GM10248 (cell line): ENCODE data around the gene ST6GALNAC1.

Experiments
- CTCF ChIA-PET: fragments of 300-600 bp; sonication (Branson Sonifier 250); formaldehyde crosslinking; extraction: SDS; loops from one replicate; lab custom pipeline; 2021; ENCODE audit warnings: antibody characterized with exemption; lab: Yijun Ruan, JAX
- POLR2A ChIA-PET: fragments of 350-650 bp; sonication (Branson Sonifier 250); formaldehyde crosslinking; extraction: SDS; loops from one replicate; lab custom pipeline; 2020; ENCODE audit warnings: antibody characterized with exemption; lab: Yijun Ruan, JAX
- DNase-seq: peaks from one replicate; pipeline ENCODE4 v3.0.0; 2012; ENCODE audit errors: extremely low spot score
- TF ChIP-seq, protein P1 (sequence below): IDR thresholded peaks from 2 replicates; pipeline ENCODE4 v1.5.1; 2012; ENCODE audit warnings: mild to moderate bottlenecking, low read depth; ENCODE audit errors: extremely low read depth, missing control alignments, control extremely low read depth

The ST6GALNAC1 gene

DNA sequence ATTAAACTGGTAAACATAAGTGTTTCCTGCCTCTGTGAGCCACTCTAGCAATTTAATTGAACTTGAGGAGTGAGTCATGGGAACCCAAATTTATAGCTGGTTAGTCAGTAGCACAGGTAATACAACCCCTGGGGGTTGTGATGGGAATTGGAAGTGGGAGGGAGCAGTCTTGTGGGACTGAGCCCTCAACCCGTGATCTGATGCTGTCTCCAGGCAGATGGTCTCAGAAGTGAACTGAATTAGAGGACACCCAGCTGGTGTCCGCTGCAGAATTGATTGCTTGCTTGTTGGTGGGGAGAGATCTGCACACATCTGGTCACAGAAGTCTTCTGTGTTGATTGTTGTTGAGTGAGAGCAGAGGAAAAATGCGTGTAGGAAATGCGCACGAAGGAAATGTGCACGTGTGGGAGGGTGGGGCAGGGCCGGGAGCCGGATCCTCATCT lies 50.2 kb downstream of the ST6GALNAC1 start:
- ChIA-PET POLR2A (no interaction called here), CTCF (interaction anchor here (1.2 to 1.3 kb wide), 2 partner anchors 11 to 47 kb away, joined by 3 to 4 read pairs; no protein-coding TSS in a partner anchor)
- no peak for DNase-seq
- TF ChIP-seq, protein P1, sequence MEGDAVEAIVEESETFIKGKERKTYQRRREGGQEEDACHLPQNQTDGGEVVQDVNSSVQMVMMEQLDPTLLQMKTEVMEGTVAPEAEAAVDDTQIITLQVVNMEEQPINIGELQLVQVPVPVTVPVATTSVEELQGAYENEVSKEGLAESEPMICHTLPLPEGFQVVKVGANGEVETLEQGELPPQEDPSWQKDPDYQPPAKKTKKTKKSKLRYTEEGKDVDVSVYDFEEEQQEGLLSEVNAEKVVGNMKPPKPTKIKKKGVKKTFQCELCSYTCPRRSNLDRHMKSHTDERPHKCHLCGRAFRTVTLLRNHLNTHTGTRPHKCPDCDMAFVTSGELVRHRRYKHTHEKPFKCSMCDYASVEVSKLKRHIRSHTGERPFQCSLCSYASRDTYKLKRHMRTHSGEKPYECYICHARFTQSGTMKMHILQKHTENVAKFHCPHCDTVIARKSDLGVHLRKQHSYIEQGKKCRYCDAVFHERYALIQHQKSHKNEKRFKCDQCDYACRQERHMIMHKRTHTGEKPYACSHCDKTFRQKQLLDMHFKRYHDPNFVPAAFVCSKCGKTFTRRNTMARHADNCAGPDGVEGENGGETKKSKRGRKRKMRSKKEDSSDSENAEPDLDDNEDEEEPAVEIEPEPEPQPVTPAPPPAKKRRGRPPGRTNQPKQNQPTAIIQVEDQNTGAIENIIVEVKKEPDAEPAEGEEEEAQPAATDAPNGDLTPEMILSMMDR, result no peak

DNA sequence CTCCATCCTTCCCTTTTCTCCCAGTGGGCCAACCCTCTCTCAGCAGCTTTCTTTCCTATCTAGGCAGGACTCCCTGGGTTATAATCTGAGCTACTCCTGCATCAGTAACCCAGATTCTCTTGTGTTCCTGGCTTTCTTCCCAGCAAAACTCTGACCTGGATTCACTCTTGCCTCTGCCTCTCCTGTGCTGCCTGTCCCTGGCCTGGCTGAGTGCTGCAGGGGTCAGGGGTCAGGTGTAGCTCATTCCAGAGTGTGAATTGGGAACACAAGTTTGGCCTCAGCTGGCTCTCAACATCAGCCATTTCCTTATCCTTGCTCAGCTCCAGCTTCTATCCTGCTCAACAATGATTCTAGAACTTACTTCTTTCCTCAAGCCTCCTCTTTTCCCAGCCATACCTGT lies 55.4 kb downstream of the ST6GALNAC1 start:
- CTCF ChIA-PET, result interaction anchor here (0.8 to 1.8 kb wide), 5 partner anchors 10 to 65 kb away, joined by 3 to 5 read pairs (median 5); no protein-coding TSS in a partner anchor
- POLR2A ChIA-PET, result interaction anchor here (0.6 to 0.7 kb wide), 3 partner anchors 26 to 177 kb away, joined by 4 to 9 read pairs (median 5); no protein-coding TSS in a partner anchor
- no peak for DNase-seq
- TF ChIP-seq, protein P1, result no peak

DNA sequence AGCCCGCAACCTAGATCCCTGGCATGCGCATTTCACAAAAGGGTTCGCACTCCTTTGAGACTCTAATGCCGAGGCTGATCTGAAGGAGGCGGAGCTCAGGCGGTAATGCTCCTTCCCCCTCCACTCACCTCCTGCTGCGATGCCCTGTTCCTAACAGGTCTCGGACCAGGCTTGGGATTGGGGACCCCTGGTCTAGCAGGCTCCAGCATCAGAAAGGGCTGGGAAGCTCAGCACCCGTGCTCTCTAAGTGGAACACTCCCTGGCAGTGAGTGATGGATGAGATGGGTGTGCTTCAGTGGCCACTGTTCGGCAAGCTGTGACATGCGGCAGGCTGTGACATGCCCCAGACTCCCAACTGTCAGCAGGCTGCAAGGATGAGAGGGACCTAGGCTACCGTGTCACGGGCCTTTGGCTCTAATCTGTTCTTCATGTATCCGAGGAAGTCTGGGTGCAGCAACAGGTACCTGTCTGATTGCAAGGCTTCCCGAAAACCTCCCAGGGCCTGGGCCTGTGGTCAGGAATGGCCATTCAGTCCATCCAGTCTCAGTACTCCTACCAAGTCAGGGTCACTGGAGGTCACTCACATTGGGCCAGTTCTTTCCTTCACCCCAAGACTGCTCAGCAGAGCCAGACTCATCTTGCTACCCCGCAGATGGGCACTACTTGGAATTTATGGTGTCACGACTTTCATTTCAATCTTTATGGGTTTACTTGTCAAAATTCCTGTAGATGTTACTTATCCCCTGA lies 56.6 kb downstream of the ST6GALNAC1 start:
- TF ChIP-seq, protein P1, result no peak
- DNase-seq, result peak; percentile 17
- POLR2A ChIA-PET, result no interaction called here
- CTCF ChIA-PET, result interaction anchor here (1.1 to 1.6 kb wide), 2 partner anchors 37 to 40 kb away, joined by 5 read pairs; no protein-coding TSS in a partner anchor

DNA sequence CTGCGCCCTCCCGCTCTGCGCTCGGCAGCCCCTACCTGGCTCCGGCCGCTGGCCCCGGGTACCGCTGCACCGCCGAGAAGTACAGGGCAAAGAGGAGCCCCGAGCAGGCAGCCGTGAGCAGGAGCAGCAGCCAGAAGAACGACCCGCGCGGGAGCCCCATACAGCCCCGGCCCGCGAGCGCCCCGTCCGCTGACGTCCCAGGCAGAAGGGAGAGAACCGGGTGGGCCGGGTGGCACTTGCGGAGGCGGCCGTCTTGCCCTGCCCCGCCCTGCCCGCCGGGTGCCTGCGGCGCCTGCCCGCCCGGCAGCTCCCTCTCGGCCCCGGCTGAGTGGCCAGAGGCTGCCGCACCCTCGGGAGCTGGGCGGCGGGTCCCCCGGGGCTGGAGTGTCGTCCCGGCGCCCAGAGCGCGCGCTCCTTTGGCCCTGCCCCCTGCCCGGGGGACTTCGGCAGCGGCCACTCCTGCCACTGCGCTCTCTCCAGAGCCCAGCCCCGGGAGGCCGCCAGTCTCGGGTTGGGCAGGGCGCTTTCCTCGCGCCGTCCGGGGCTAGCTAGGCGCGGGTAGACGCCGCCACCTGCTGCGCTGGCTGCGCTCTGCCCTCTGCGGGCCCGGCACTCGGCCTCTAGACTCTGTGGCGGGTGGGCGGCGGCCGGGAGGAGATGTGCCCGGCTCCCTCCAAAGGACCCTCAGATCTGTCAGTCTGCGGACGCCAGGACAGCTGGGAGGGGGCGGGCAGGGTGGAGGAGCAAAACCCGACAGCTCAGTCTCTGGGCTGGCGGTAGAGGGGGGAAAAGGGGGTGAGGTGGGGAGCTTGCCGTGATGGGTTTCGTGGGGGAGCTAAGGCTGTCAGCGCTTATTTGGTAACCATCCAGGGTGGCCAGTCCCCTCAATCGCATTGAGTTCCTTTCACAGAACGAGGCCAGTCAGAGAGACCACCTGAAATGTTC lies 57.6 kb downstream of the ST6GALNAC1 start, which contains the start of gene ST6GALNAC2:
Gene ST6GALNAC2, minus strand, starts transcription at position 212 of the 945 bp plus-strand sequence. Its CDS starts 52 bp downstream, at position 160.
- ChIA-PET POLR2A (no interaction called here), CTCF (interaction anchor here (0.8 to 1.6 kb wide), 4 partner anchors 38 to 127 kb away, joined by 3 to 6 read pairs (median 5); no protein-coding TSS in a partner anchor)
- DNase-seq, result peak; percentile 34

DNA sequence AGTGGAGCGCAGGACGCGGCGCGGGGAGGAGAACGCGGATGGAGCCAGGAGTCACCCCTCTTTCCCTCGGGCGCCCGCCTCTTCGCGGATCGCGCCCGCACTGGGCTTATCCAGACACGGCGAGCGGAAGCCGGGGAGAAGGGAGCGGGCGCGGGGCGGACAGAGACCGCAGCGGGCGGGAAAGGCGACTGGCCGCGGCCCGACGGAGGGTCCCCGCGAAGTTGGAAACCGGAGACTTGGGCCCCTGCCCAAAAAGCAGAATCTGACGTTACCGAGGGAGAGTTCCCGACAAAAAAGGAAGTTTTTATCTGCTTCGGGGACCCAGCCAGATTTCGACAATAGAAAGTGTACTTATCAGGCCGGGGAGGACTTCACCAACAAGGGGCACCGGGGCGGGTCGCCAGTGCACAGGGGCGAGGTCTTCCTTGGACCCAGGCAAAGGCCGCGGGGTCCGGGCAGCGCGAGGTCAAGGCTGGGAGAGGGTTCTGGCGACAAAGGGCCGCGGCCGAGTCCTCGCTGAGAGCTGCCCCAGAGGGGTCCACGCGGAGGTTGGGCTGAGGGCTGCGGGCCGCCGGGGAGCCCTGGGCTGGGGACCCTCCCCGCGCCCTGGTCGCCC lies 58.4 kb downstream of the ST6GALNAC1 start:
- ChIA-PET POLR2A (no interaction called here), CTCF (interaction anchor here (1.0 to 1.6 kb wide), 2 partner anchors 14 to 62 kb away, joined by 3 to 6 read pairs; no protein-coding TSS in a partner anchor)
- TF ChIP-seq, protein P1, result no peak
- peak; percentile 28 for DNase-seq

More for the DNA sequence above, 57.6 kb downstream of the ST6GALNAC1 start, which contains the start of gene ST6GALNAC2:
- TF ChIP-seq, protein P1, result peak; percentile 34
